ENCODE measurements around the gene HOXD10. TPM values are rescaled to one million over a fixed set of nuclear protein-coding genes. Genes with fewer than 3 reads are reported as not detected.

The HOXD10 gene
- total and polyA plus RNA-seq, 12 donors: not detected

- Histone ChIP-seq H3K27ac (no peak within 1 kb of the TSS), H3K36me3 (no peaks in the 10 kb centered on the region), H3K4me1 (peaks cover 0 to 36% (median 23%) of the 10 kb centered on the region in 9 donors), H3K9me3 (no peaks in the 10 kb centered on the region), H3K4me3 (peak within 1 kb of the TSS in 5 of 10 donors; percentile 5 to 24 (median 12)), H3K27me3 (peaks cover 56 to 99% (median 98%) of the 10 kb centered on the region in 7 donors)
- no peak for TF ChIP-seq CTCF (IDR thresholded peaks at IDR 0.05)
- intact Hi-C loops (cut with DNase I): no loop called here
- 2 to 3% methylated on average over 80 to 85 of the region's 85 CpGs for WGBS, 2 donors
- ATAC-seq (no peak), DNase-seq (no peak)
Measured at GRCh38 chr2:176106581-176107539, 9.7 kb upstream of the HOXD10 start, which contains the start of gene HOXD11. Gene HOXD11, plus strand, starts transcription at chr2:176107280. Its CDS starts 76 bp downstream, at chr2:176107356.

- 2 to 4% methylated on average over 50 to 59 of the region's 59 CpGs for WGBS, 2 donors
- Histone ChIP-seq H3K9me3 (no peaks in the 10 kb centered on the region), H3K4me3 (no peak overlapping the region), H3K27ac (no peak overlapping the region), H3K36me3 (no peaks in the 10 kb centered on the region), H3K4me1 (peaks cover 0 to 36% (median 23%) of the 10 kb centered on the region in 9 donors), H3K27me3 (peaks cover 58 to 99% (median 98%) of the 10 kb centered on the region in 7 donors)
- no peak for TF ChIP-seq CTCF (IDR thresholded peaks at IDR 0.05)
- DNase-seq: no peak
- intact Hi-C loops (cut with DNase I): no loop called here
- ATAC-seq: no peak
Measured at GRCh38 chr2:176107731-176108181, 8.8 kb upstream of the HOXD10 start.

GRCh38 chr2:176109192-176109901 lies 7.2 kb upstream of the HOXD10 start:
- TF ChIP-seq CTCF (IDR thresholded peaks at IDR 0.05): no peak
- DNase-seq (no peak), ATAC-seq (no peak)
- no peak overlapping the region for H3K27ac ChIP-seq
- no peaks in the 10 kb centered on the region for H3K9me3 ChIP-seq
- intact Hi-C loops (cut with DNase I): no loop called here
- no peak overlapping the region for H3K4me3 ChIP-seq
- WGBS, 2 donors: 5 to 9% methylated on average over 26 of the region's 26 CpGs
- peaks cover 70 to 99% (median 98%) of the 10 kb centered on the region in 7 donors for H3K27me3 ChIP-seq
- H3K36me3 ChIP-seq: no peaks in the 10 kb centered on the region
- H3K4me1 ChIP-seq: peaks cover 0 to 30% (median 17%) of the 10 kb centered on the region in 9 donors

GRCh38 chr2:176109946-176110345 lies 6.6 kb upstream of the HOXD10 start:
- Histone ChIP-seq H3K4me1 (peaks cover 0 to 24% (median 11%) of the 10 kb centered on the region in 9 donors), H3K27ac (no peak overlapping the region), H3K27me3 (peaks cover 76 to 99% (median 98%) of the 10 kb centered on the region in 7 donors), H3K36me3 (no peaks in the 10 kb centered on the region), H3K9me3 (no peaks in the 10 kb centered on the region), H3K4me3 (no peak overlapping the region)
- intact Hi-C loops (cut with DNase I): no loop called here
- no peak for TF ChIP-seq CTCF (IDR thresholded peaks at IDR 0.05)
- WGBS, 2 donors: 11 to 14% methylated on average over 4 of the region's 4 CpGs
- no peak for DNase-seq
- no peak for ATAC-seq

Data from heart right ventricle (tissue), 16 donors.